Mesendoderm (in vitro differentiated cells): ENCODE measurements around the gene LAPTM5.

ENCODE experiments used
- DNase-seq: peaks from one replicate; pipeline ENCODE4 v3.0.0; 2013
- H2AK5ac ChIP-seq: 2 replicates; pipeline ENCODE4 v1.6.1; 2013; ENCODE audit warnings: low read length, inconsistent platforms
- H2BK120ac ChIP-seq: 2 replicates; pipeline ENCODE4 v1.6.1; 2013; ENCODE audit warnings: low read depth, mild to moderate bottlenecking, low read length, moderate library complexity, mixed read lengths
- H2BK15ac ChIP-seq: replicated peaks from 2 replicates; pipeline ENCODE4 v1.6.1; 2013; ENCODE audit warnings: low read depth, mild to moderate bottlenecking, moderate library complexity
- H2BK5ac ChIP-seq: 2 replicates; pipeline ENCODE4 v1.6.1; 2013; ENCODE audit warnings: low read length, inconsistent platforms
- H3K18ac ChIP-seq: 2 replicates; pipeline ENCODE4 v1.6.1; 2013; ENCODE audit warnings: mild to moderate bottlenecking, low read length, mixed read lengths
- H3K23ac ChIP-seq: one replicate; pipeline ENCODE4 v1.6.1; 2013; ENCODE audit warnings: low read length
- H3K27ac ChIP-seq: 2 replicates; pipeline ENCODE4 v1.5.1; 2013; ENCODE audit warnings: low read depth, mild to moderate bottlenecking, inconsistent platforms, low read length, moderate library complexity
- H3K27me3 ChIP-seq: 2 replicates; pipeline ENCODE4 v1.6.1; 2013; ENCODE audit warnings: low read length, control low read depth, mild to moderate bottlenecking, inconsistent platforms; ENCODE audit not compliant: insufficient read depth, poor library complexity
- H3K36me3 ChIP-seq: 2 replicates; pipeline ENCODE4 v1.6.1; 2013; ENCODE audit warnings: low read length, inconsistent platforms; ENCODE audit not compliant: control insufficient read depth, insufficient read depth
- H3K4ac ChIP-seq: one replicate; pipeline ENCODE4 v1.6.1; 2013; ENCODE audit warnings: low read depth, mild to moderate bottlenecking, low read length, moderate library complexity
- H3K4me1 ChIP-seq: 2 replicates; pipeline ENCODE4 v1.6.1; 2013; ENCODE audit warnings: low read depth, low read length, inconsistent platforms; ENCODE audit not compliant: control insufficient read depth
- H3K4me2 ChIP-seq: 2 replicates; pipeline ENCODE4 v1.6.1; 2013; ENCODE audit warnings: low read length
- H3K4me3 ChIP-seq: 2 replicates; pipeline ENCODE4 v1.5.1; 2013; ENCODE audit warnings: mild to moderate bottlenecking, low read length
- H3K56ac ChIP-seq: one replicate; pipeline ENCODE4 v1.6.1; 2013; ENCODE audit warnings: low read length
- H3K79me1 ChIP-seq: 2 replicates; pipeline ENCODE4 v1.6.1; 2013; ENCODE audit warnings: low read length, inconsistent platforms
- H3K79me2 ChIP-seq: 2 replicates; pipeline ENCODE4 v1.6.1; 2013; ENCODE audit warnings: mild to moderate bottlenecking, low read length; ENCODE audit not compliant: control insufficient read depth, insufficient read depth
- H3K9ac ChIP-seq: 2 replicates; pipeline ENCODE4 v1.6.1; 2013; ENCODE audit warnings: low read length, inconsistent platforms
- H4K5ac ChIP-seq: one replicate; pipeline ENCODE4 v1.6.1; 2013; ENCODE audit warnings: low read length
- H4K8ac ChIP-seq: one replicate; pipeline ENCODE4 v1.6.1; 2013; ENCODE audit warnings: low read depth, mild to moderate bottlenecking, control low read depth, low read length, moderate library complexity
- WGBS: extraction: QIAGEN DNeasy Blood & Tissue Kit; methylation state at CpG from one replicate; pipeline ENCODE4 v1.1.7; 2013; ENCODE audit warnings: low lambda C conversion rate, missing lambda C conversion rate; ENCODE audit not compliant: insufficient coverage; ENCODE audit errors: extremely low coverage; 5-methylcytosine and 5-hydroxymethylcytosine counted together

LAPTM5 gene

DNA sequence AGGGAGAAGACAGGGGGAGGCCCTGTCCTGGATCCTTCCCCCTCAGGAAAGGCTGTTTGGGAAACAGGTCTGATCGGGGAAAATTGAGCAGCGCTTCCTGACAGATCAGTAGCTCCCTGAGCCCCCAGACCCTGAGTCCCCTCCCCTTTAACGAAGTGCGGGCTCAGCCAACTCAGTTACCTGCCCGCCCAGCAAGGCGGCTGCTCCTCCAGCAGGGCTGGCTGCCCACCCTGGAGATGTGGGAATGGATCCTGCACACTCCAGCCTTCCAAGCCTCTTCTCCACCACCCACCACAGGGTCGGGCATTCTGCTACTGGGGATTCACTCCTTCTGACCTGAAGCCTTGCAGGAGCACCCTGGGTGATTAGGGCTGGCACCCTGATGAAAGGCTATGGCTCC is 27.6 kb upstream of the LAPTM5 start:
- no peak overlapping the region for H4K5ac ChIP-seq
- H3K27me3 ChIP-seq, result no peaks in the 10 kb centered on the region
- no CpG with 5 or more reads among the region's 7 CpGs for WGBS
- H3K23ac ChIP-seq, result no peak overlapping the region
- no peaks in the 10 kb centered on the region for H3K36me3 ChIP-seq
- no peak overlapping the region for H2BK15ac ChIP-seq
- H2BK120ac ChIP-seq, result no peak overlapping the region
- no peak overlapping the region for H3K4me3 ChIP-seq
- H3K4me2 ChIP-seq, result no peak overlapping the region
- no peak overlapping the region for H3K56ac ChIP-seq
- peaks cover 2% of the 10 kb centered on the region for H3K4me1 ChIP-seq
- no peak overlapping the region for H3K27ac ChIP-seq
- no peak overlapping the region for H2BK5ac ChIP-seq
- H3K9ac ChIP-seq, result no peak overlapping the region
- no peaks in the 10 kb centered on the region for H3K79me1 ChIP-seq
- DNase-seq, result no peak
- no peak overlapping the region for H4K8ac ChIP-seq
- no peak overlapping the region for H3K18ac ChIP-seq
- no peak overlapping the region for H3K4ac ChIP-seq
- no peaks in the 10 kb centered on the region for H3K79me2 ChIP-seq
- no peak overlapping the region for H2AK5ac ChIP-seq

DNA sequence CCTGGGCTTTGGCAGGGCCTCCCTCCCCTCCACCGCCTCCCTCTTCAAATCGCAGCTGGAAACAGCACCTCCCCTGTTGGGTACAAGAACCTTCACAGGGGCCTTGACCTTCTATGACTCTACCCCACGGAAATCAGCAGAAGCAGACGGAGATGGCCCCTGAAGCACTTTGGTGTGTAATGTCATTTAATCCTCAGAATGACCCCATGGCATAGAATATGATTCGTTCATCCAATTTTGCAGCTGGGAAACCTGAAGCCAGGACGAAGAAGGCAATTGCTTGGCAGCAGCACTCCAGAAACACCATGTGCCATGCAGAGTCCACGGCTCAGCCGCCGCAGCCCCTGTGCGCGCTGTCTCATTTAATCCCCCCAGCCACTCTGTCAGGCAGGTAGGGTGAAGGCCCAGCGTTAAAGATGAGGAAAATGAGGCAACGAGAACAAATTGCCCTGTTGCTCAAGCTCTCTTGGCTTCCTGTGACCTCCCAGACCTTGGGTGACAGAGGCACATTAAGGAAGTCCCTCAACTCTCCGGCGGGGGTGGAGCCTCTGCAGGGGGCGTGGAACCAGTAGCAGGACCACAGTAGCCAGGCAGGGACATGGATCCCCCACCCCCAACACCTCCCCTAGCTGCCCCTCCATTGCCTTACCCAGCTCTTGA is 25.8 kb upstream of the LAPTM5 start:
- no peak overlapping the region for H2BK15ac ChIP-seq
- H3K9ac ChIP-seq, result no peak overlapping the region
- H3K23ac ChIP-seq, result no peak overlapping the region
- H3K4me3 ChIP-seq, result no peak overlapping the region
- H4K8ac ChIP-seq, result no peak overlapping the region
- WGBS, result no CpG with 5 or more reads among the region's 16 CpGs
- no peak for DNase-seq
- H3K79me2 ChIP-seq, result no peaks in the 10 kb centered on the region
- H4K5ac ChIP-seq, result no peak overlapping the region
- no peaks in the 10 kb centered on the region for H3K79me1 ChIP-seq
- no peak overlapping the region for H3K4ac ChIP-seq
- no peaks in the 10 kb centered on the region for H3K36me3 ChIP-seq
- H3K27me3 ChIP-seq, result no peaks in the 10 kb centered on the region
- H2BK5ac ChIP-seq, result no peak overlapping the region
- no peak overlapping the region for H2AK5ac ChIP-seq
- no peak overlapping the region for H3K27ac ChIP-seq
- no peak overlapping the region for H3K18ac ChIP-seq
- H3K56ac ChIP-seq, result peak overlapping the region; percentile 22
- peaks cover 2% of the 10 kb centered on the region for H3K4me1 ChIP-seq
- no peak overlapping the region for H3K4me2 ChIP-seq
- no peak overlapping the region for H2BK120ac ChIP-seq

DNA sequence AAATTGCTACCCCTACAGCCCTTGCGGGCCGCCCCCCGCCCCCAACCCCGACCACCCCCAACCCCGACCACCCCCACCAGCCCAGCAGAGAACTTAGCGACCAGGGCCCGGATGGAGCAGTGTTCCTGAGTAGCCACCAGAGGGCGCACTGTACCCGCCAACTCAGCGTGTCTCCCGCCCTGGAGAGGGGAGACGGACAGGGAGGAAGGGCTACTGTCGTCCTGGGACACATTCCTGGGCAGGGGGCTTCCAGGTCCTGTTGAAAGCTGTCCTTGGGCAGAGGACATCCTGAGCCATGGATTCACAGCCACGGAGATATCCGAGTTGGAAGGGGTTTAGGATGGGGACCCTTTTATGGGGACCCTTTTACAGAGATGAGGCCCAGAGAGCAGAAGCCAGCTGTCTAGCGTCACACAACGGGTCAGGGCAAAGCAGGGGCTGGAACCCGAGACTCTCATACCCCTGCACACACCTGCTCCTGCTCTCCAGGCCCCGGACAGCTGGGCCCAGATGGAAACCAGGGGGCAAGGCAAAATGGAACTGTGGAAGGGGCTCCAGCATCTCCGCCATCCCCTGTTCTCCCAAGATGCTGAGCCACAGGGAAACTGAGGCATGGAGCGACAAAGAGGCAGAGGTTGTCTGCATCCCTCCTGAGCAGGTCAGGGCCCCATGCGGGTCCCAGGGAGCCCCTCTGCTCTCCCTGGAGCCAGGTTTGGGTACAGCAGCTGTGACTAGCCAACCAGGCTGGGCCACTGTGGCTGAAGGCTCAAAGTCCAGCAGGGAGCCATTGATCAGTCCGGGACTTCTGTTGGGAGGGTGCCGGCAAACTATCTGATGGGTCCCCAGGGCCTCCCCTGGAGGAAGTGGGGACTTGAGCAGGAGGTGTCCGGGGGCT is 25.0 kb upstream of the LAPTM5 start:
- no peak overlapping the region for H3K27ac ChIP-seq
- H2BK5ac ChIP-seq, result no peak overlapping the region
- WGBS, result no CpG with 5 or more reads among the region's 25 CpGs
- no peak overlapping the region for H2AK5ac ChIP-seq
- H3K4me3 ChIP-seq, result no peak overlapping the region
- H3K9ac ChIP-seq, result peak overlapping the region; percentile 46
- no peaks in the 10 kb centered on the region for H3K27me3 ChIP-seq
- H2BK15ac ChIP-seq, result no peak overlapping the region
- no peaks in the 10 kb centered on the region for H3K36me3 ChIP-seq
- peak overlapping the region; percentile 72 for H3K56ac ChIP-seq
- no peaks in the 10 kb centered on the region for H3K79me2 ChIP-seq
- H4K5ac ChIP-seq, result no peak overlapping the region
- H3K4me2 ChIP-seq, result peak overlapping the region; percentile 14
- no peaks in the 10 kb centered on the region for H3K79me1 ChIP-seq
- H3K23ac ChIP-seq, result no peak overlapping the region
- H3K4ac ChIP-seq, result no peak overlapping the region
- DNase-seq, result peak; percentile 82
- H4K8ac ChIP-seq, result no peak overlapping the region
- no peak overlapping the region for H2BK120ac ChIP-seq
- H3K4me1 ChIP-seq, result peaks cover 2% of the 10 kb centered on the region
- H3K18ac ChIP-seq, result no peak overlapping the region

DNA sequence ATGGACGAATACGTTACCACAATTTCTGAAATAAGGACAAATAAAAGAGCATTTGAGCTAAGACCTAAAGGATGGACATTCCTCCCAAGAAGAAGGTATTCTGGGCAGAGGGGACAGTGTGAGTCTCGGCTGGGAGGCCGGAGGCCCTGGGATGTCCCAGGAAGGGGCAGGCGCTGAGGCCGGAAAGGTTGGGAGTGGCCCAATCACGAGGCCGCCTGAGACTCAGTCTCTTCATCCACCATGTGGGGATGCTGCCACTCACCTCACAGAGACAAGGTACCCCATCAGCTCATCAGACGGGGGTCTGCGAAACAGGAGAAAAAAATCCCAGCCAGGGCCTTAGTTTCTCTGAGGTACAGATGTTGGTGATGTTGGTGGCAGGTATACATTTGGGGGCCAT is 24.3 kb upstream of the LAPTM5 start:
- H3K27me3 ChIP-seq, result no peaks in the 10 kb centered on the region
- H3K18ac ChIP-seq, result no peak overlapping the region
- no peak overlapping the region for H4K5ac ChIP-seq
- H4K8ac ChIP-seq, result no peak overlapping the region
- WGBS, result no CpG with 5 or more reads among the region's 10 CpGs
- no peak overlapping the region for H3K4me2 ChIP-seq
- no peak overlapping the region for H2BK120ac ChIP-seq
- no peak overlapping the region for H2BK15ac ChIP-seq
- H3K9ac ChIP-seq, result no peak overlapping the region
- H3K36me3 ChIP-seq, result no peaks in the 10 kb centered on the region
- H3K56ac ChIP-seq, result peak overlapping the region; percentile 62
- no peak overlapping the region for H3K27ac ChIP-seq
- H3K4me1 ChIP-seq, result peaks cover 2% of the 10 kb centered on the region
- DNase-seq, result no peak
- no peak overlapping the region for H3K23ac ChIP-seq
- no peak overlapping the region for H3K4me3 ChIP-seq
- no peak overlapping the region for H2BK5ac ChIP-seq
- no peak overlapping the region for H2AK5ac ChIP-seq
- no peaks in the 10 kb centered on the region for H3K79me2 ChIP-seq
- no peaks in the 10 kb centered on the region for H3K79me1 ChIP-seq
- no peak overlapping the region for H3K4ac ChIP-seq

DNA sequence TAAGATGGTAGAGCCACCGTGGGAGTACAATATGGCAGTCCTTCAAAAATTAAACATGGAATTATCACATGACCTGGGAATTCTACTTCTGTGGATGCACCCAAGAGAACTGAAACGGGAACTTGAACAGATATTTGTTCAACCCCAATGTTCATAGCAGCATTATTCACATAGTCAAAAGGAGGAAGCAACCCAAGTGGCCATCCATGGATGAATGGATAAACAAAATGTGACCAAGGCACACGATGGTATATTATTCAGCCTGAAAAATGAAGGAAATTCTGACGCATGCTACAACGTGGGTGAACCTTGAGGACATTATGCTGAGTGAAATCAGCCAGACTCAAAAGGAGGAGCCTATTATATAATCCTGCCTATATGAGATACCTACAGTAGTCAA is 22.8 kb upstream of the LAPTM5 start:
- WGBS, result no CpG with 5 or more reads among the region's 5 CpGs

More for the DNA sequence above, 22.8 kb upstream of the LAPTM5 start:
- Histone ChIP-seq H3K4ac (no peak overlapping the region), H3K79me2 (no peaks in the 10 kb centered on the region), H3K4me1 (peaks cover 2% of the 10 kb centered on the region), H2AK5ac (no peak overlapping the region), H3K56ac (no peak overlapping the region), H4K8ac (no peak overlapping the region), H3K4me2 (no peak overlapping the region), H3K36me3 (no peaks in the 10 kb centered on the region), H3K4me3 (no peak overlapping the region), H2BK120ac (no peak overlapping the region), H3K23ac (no peak overlapping the region), H2BK5ac (no peak overlapping the region), H3K27me3 (no peaks in the 10 kb centered on the region), H3K18ac (no peak overlapping the region), H4K5ac (no peak overlapping the region), H3K27ac (no peak overlapping the region), H2BK15ac (no peak overlapping the region), H3K79me1 (no peaks in the 10 kb centered on the region), H3K9ac (no peak overlapping the region)
- no peak for DNase-seq
